Measurements from ENCODE around the gene TMCO5A. TPM values are rescaled to one million over a fixed set of nuclear protein-coding genes. Genes with fewer than 3 reads are reported as not detected.

TMCO5A gene
- total RNA-seq, 6 experiments from 2014 or later, result not detected

DNA sequence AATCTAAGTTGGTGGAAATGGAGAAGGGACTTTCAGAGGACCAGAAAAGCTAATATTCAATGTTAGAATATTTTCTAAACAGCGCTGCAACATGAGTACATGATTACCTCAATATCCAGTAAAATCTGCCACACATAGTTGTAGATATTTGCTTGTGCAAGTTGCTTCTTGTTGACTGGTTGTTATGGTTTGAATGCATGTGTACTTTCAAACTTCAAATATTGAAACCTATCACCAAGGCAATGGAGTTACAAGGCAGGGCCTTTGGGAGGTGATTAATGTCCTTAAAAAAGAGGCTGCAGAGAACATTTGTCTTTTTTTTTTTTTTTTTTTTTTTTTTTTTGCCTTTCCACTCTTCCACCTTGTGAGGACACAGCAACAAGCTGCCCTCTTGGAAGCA lies 49.9 kb downstream of the TMCO5A start:
- H3K27me3 ChIP-seq, result no peaks in the 10 kb centered on the region
- intact Hi-C loops (cut with DNase I), result no loop called here
- H3K9me3 ChIP-seq, result no peaks in the 10 kb centered on the region
- no peaks in the 10 kb centered on the region for H3K4me1 ChIP-seq
- TF ChIP-seq, protein P1, sequence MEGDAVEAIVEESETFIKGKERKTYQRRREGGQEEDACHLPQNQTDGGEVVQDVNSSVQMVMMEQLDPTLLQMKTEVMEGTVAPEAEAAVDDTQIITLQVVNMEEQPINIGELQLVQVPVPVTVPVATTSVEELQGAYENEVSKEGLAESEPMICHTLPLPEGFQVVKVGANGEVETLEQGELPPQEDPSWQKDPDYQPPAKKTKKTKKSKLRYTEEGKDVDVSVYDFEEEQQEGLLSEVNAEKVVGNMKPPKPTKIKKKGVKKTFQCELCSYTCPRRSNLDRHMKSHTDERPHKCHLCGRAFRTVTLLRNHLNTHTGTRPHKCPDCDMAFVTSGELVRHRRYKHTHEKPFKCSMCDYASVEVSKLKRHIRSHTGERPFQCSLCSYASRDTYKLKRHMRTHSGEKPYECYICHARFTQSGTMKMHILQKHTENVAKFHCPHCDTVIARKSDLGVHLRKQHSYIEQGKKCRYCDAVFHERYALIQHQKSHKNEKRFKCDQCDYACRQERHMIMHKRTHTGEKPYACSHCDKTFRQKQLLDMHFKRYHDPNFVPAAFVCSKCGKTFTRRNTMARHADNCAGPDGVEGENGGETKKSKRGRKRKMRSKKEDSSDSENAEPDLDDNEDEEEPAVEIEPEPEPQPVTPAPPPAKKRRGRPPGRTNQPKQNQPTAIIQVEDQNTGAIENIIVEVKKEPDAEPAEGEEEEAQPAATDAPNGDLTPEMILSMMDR (IDR thresholded peaks at IDR 0.05), result no peak
- no peak for TF ChIP-seq POLR2A (IDR thresholded peaks at IDR 0.05)
- no peak for ATAC-seq
- DNase-seq, result no peak
- WGBS (ENCODE audit: insufficient coverage, low coverage, low lambda C conversion rate, missing lambda C conversion rate), result 86% methylated on average over 1 of the region's 1 CpG
- H3K27ac ChIP-seq, result no peak overlapping the region
- H3K4me3 ChIP-seq, result no peak overlapping the region
- H3K36me3 ChIP-seq, result no peaks in the 10 kb centered on the region

DNA sequence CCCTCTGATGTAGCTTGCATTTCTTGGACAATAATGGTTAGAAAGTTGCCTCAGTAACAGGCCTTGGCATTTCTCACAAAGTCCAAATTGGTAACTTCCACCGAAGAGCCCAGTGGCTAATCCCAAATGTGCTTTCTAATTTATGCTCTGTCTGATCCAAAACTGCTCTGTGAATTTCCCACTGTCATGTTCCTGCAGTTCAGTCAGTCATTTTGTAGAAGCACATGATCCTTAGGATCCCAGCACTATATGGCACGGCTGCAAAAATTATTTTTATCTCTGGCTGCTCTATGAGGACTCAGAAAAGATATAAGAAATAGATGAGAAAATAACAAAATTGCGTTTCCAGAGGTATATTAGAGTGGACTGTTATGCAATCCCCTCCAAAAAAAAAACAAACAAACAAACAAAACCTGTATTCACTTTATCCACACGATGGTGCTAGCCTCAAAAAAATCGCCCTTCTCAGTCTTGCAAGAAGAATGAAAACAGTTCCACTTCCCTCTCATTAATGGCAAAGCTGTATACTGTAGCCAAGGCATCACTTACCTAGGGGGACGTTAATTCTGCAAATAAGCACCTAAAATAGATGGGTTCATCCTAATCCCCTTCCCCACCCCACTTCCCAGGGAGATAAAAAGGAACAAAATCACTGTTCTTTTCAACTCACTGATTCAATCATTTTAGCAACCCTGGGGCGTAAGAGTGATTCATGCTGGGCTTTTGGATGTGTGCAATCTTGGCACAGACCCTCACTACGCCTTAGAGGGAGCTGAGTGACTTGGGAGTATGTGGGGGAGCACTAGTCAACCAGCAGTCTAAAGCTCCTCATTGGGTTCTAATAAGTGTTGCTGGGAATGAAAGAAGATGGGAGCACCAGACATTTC lies 61.3 kb downstream of the TMCO5A start:
- DNase-seq, result no peak
- 16% methylated on average over 8 of the region's 8 CpGs for WGBS (ENCODE audit: insufficient coverage, low coverage, low lambda C conversion rate, missing lambda C conversion rate)

More for the DNA sequence above, 61.3 kb downstream of the TMCO5A start:
- no peaks in the 10 kb centered on the region for H3K27me3 ChIP-seq
- H3K4me1 ChIP-seq, result no peaks in the 10 kb centered on the region
- TF ChIP-seq POLR2A (IDR thresholded peaks at IDR 0.05), result no peak
- TF ChIP-seq, protein P1 (IDR thresholded peaks at IDR 0.05), result peak; percentile 55 to 58 (median 56)
- peak; percentile 69 to 84 (median 70) for ATAC-seq
- H3K4me3 ChIP-seq, result no peak overlapping the region
- H3K9me3 ChIP-seq, result no peaks in the 10 kb centered on the region
- H3K36me3 ChIP-seq, result no peaks in the 10 kb centered on the region
- no peak overlapping the region for H3K27ac ChIP-seq
- intact Hi-C loops (cut with DNase I), result no loop called here

All from right lobe of liver (tissue), 6 donors.